HCT116 (cell line): Measurements from ENCODE around the gene MGST2. TPM values are rescaled to one million over a fixed set of nuclear protein-coding genes. Genes with fewer than 3 reads are reported as not detected.

Experiments used
- ATAC-seq: fragments of 200-7000 bp; cut with Tn5 transposase; 2 replicates; pipeline ENCODE4 v1.9.1; 2020; ENCODE audit warnings: mild to moderate bottlenecking, moderate library complexity
- BruUV-seq: library from RNA; stranded (reverse); fragments of 400-500 nt; replicated peaks from 2 replicates; lab custom pipeline; 2021; lab: Mats Ljungman, UMichigan
- CTCF ChIA-PET: fragments of 300-600 bp; sonication (Branson Sonifier 250); formaldehyde crosslinking; loops from one replicate; lab custom pipeline; 2021; ENCODE audit warnings: antibody characterized with exemption; lab: Charles Lee
- POLR2A ChIA-PET: fragments of 300-600, 350-600 bp; sonication (Branson Sonifier 250); formaldehyde crosslinking; loops from one replicate; lab custom pipeline; 2021; ENCODE audit warnings: antibody characterized with exemption; lab: Charles Lee
- RAD21 ChIA-PET, 2 experiments: fragments of 300-600 bp; sonication (Branson Sonifier 250); formaldehyde crosslinking; loops; one replicate each; lab custom pipeline; 2023; ENCODE audit warnings: low total read pairs in 2 of 2; ENCODE audit not compliant: uncharacterized antibody in 2 of 2, unreplicated experiment in 2 of 2, low non-redundant PET in 1 of 2; lab: Charles Lee
- DNase-seq: peaks from one replicate; pipeline ENCODE4 v3.0.0-alpha.2; 2010; ENCODE audit warnings: low read depth, low spot score
- H2AFZ ChIP-seq: fragments of 200-600 bp; shearing (Covaris generic), sonication (generic); 2 replicates; pipeline ENCODE4 v1.6.1; 2017; ENCODE audit warnings: low read depth, mixed run types, mixed read lengths, antibody characterized with exemption, low read length; ENCODE audit not compliant: poor library complexity, severe bottlenecking
- H3K27ac ChIP-seq: 2 replicates; pipeline ENCODE4 v1.5.1; 2012; ENCODE audit warnings: low read depth, low read length
- H3K27me3 ChIP-seq: fragments of 200-600 bp; sonication (generic); 2 replicates; pipeline ENCODE4 v1.6.1; 2016; ENCODE audit warnings: mixed run types, low read length, mixed read lengths; ENCODE audit not compliant: insufficient read depth
- H3K36me3 ChIP-seq, 2 experiments: fragments of 200-500 bp in 1 of 2; fragments of 200-600 bp in 1 of 2; sonication (Bioruptor generic) in 1 of 2; sonication (generic) in 1 of 2; 2 replicates each; pipeline versions ENCODE4 v1.5.1 to v1.6.1; 2014 to 2016; ENCODE audit warnings: low read length in 2 of 2, inconsistent platforms in 1 of 2, mixed read lengths in 1 of 2, mixed run types in 1 of 2; ENCODE audit not compliant: insufficient read depth in 2 of 2, control insufficient read depth in 1 of 2
- H3K4me1 ChIP-seq, 2 experiments: fragments of 200-600 bp in 1 of 2; sonication (generic) in 1 of 2; 2 replicates each; pipeline versions ENCODE4 v1.5.1 to v1.6.1; 2012 to 2017; ENCODE audit warnings: low read length in 2 of 2, inconsistent platforms in 1 of 2, mild to moderate bottlenecking in 1 of 2, mixed read lengths in 1 of 2, mixed run types in 1 of 2, moderate library complexity in 1 of 2; ENCODE audit not compliant: insufficient read depth in 2 of 2, control insufficient read depth in 1 of 2
- H3K4me2 ChIP-seq: fragments of 200-600 bp; sonication (generic); 2 replicates; pipeline ENCODE4 v1.6.1; 2017; ENCODE audit warnings: mixed run types, low read length, mixed read lengths
- H3K4me3 ChIP-seq, 2 experiments: fragments of 200-600 bp in 1 of 2; sonication (generic) in 1 of 2; replicated peaks in 1 of 2; 2 replicates each; pipeline ENCODE4 v1.5.1; 2011 to 2016; ENCODE audit warnings: low read length in 2 of 2, control low read depth in 1 of 2, low read depth in 1 of 2, mild to moderate bottlenecking in 1 of 2, mixed read lengths in 1 of 2, mixed run types in 1 of 2
- H3K79me2 ChIP-seq: fragments of 200-600 bp; sonication (generic); 2 replicates; pipeline ENCODE4 v1.6.1; 2017; ENCODE audit warnings: mild to moderate bottlenecking, mixed run types, low read length, moderate library complexity, mixed read lengths; ENCODE audit not compliant: insufficient read depth
- H3K9ac ChIP-seq: fragments of 200-600 bp; sonication (generic); 2 replicates; pipeline ENCODE4 v1.6.1; 2016; ENCODE audit warnings: low read length, mixed read lengths
- H3K9me2 ChIP-seq: fragments of 200-600 bp; sonication (generic), shearing (Covaris generic); 2 replicates; pipeline ENCODE4 v1.6.1; 2017; ENCODE audit warnings: mixed run types, mild to moderate bottlenecking, moderate library complexity; ENCODE audit not compliant: insufficient read depth
- H3K9me3 ChIP-seq, 2 experiments: fragments of 200-500 bp in 1 of 2; fragments of 200-600 bp in 1 of 2; sonication (Bioruptor generic) in 1 of 2; sonication (generic) in 1 of 2; 2 replicates each; pipeline ENCODE4 v1.6.1; 2014 to 2017; ENCODE audit warnings: low read length in 2 of 2, mixed read lengths in 2 of 2, inconsistent platforms in 1 of 2, low read depth in 1 of 2, mild to moderate bottlenecking in 1 of 2, mixed run types in 1 of 2, moderate library complexity in 1 of 2; ENCODE audit not compliant: control insufficient read depth in 1 of 2, insufficient read depth in 1 of 2
- H4K20me1 ChIP-seq: fragments of 200-600 bp; sonication (generic), shearing (Covaris generic); 2 replicates; pipeline ENCODE4 v1.6.1; 2017; ENCODE audit warnings: mixed run types, mild to moderate bottlenecking, moderate library complexity; ENCODE audit not compliant: insufficient read depth
- CBX3 ChIP-seq: IDR thresholded peaks from 2 replicates; pipeline ENCODE4 v1.6.1; 2012; ENCODE audit warnings: low read depth
- EGR1 ChIP-seq: IDR thresholded peaks from 2 replicates; pipeline ENCODE4 v1.6.1; 2012; ENCODE audit warnings: low read depth
- ELF1 ChIP-seq: IDR thresholded peaks from 2 replicates; pipeline ENCODE4 v1.6.1; 2012; ENCODE audit warnings: low read depth, borderline replicate concordance
- EZH2 ChIP-seq: fragments of 200-600 bp; sonication (generic); IDR thresholded peaks from 2 replicates; pipeline ENCODE4 v1.6.1; 2017; ENCODE audit warnings: antibody characterized with exemption, mixed run types
- EZH2phosphoT487 ChIP-seq: fragments of 200-600 bp; IDR thresholded peaks from 2 replicates; pipeline ENCODE4 v1.6.1; 2018; ENCODE audit warnings: antibody characterized with exemption, borderline replicate concordance
- FOSL1 ChIP-seq: IDR thresholded peaks from 2 replicates; pipeline ENCODE4 v1.6.1; 2012; ENCODE audit warnings: low read depth
- JUND ChIP-seq: IDR thresholded peaks from 2 replicates; pipeline ENCODE4 v1.6.1; 2012
- MAX ChIP-seq: IDR thresholded peaks from 2 replicates; pipeline ENCODE4 v1.6.1; 2012
- POLR2A ChIP-seq: IDR thresholded peaks from 2 replicates; pipeline ENCODE4 v1.7.0; 2011; ENCODE audit warnings: borderline replicate concordance; ENCODE audit not compliant: insufficient read depth, insufficient read length; ENCODE audit errors: extremely low read depth
- REST ChIP-seq: IDR thresholded peaks from 2 replicates; pipeline ENCODE4 v1.6.1; 2012; ENCODE audit warnings: low read depth
- SP1 ChIP-seq: IDR thresholded peaks from 2 replicates; pipeline ENCODE4 v1.6.1; 2012; ENCODE audit warnings: low read depth
- SRF ChIP-seq: IDR thresholded peaks from 2 replicates; pipeline ENCODE4 v1.6.1; 2012; ENCODE audit warnings: low read depth
- TCF7L2 ChIP-seq: IDR thresholded peaks from 2 replicates; pipeline ENCODE4 v1.7.0; 2011; ENCODE audit warnings: borderline replicate concordance, inconsistent platforms; ENCODE audit not compliant: insufficient read depth, insufficient read length; ENCODE audit errors: extremely low read depth
- YY1 ChIP-seq: IDR thresholded peaks from 2 replicates; pipeline ENCODE4 v1.6.1; 2011; ENCODE audit warnings: low read length, low read depth, moderate library complexity, mild to moderate bottlenecking; ENCODE audit not compliant: insufficient replicate concordance; ENCODE audit errors: extremely low read depth
- ZFX ChIP-seq: fragments of 450-650 bp; IDR thresholded peaks from 2 replicates; pipeline ENCODE4 v1.6.1; 2017
- ZNF274 ChIP-seq: fragments of 200-500 bp; sonication (Bioruptor generic); IDR thresholded peaks from 2 replicates; pipeline ENCODE4 v1.6.1; 2014; ENCODE audit warnings: mild to moderate bottlenecking, low read depth, low read length, inconsistent platforms
- intact Hi-C: fragments of 100-400 bp; cut with micrococcal nuclease; formaldehyde crosslinking; loops from 2 replicates; pipeline ENCODE4 v1.10.0; 2022
- total RNA-seq: library from RNA; stranded (reverse); gene quantifications from one replicate; pipeline ENCODE4 v1.2.1, GENCODE V29; 2021; ENCODE audit not compliant: unreplicated experiment
- TF ChIP-seq, protein P1 (sequence below): IDR thresholded peaks from 2 replicates; pipeline ENCODE4 v1.6.1; 2011; ENCODE audit warnings: mild to moderate bottlenecking, low read length, moderate library complexity; ENCODE audit not compliant: insufficient replicate concordance; ENCODE audit errors: extremely low read depth

Gene MGST2
- total RNA-seq, 1 experiment from 2014 or later, result 24.3 TPM

- no TSS peak for BruUV-seq
- no peak overlapping the region for H2AFZ ChIP-seq
- no peak overlapping the region for H3K27ac ChIP-seq
These were observed 42.7 kb upstream of the MGST2 start for GRCh38 chr4:139622901-139623381.

More at GRCh38 chr4:139622901-139623381, 42.7 kb upstream of the MGST2 start:
- Histone ChIP-seq H3K36me3 (no peaks in the 10 kb centered on the region), H4K20me1 (no peaks in the 10 kb centered on the region), H3K4me1 (no peaks in the 10 kb centered on the region), H3K79me2 (no peaks in the 10 kb centered on the region), H3K4me2 (no peak overlapping the region), H3K27me3 (no peaks in the 10 kb centered on the region), H3K4me3 (no peak overlapping the region), H3K9ac (no peak overlapping the region), H3K9me2 (no peaks in the 10 kb centered on the region), H3K9me3 (no peaks in the 10 kb centered on the region)
- no peak for TF ChIP-seq EZH2
- no peak for TF ChIP-seq REST
- TF ChIP-seq ZNF274, result no peak
- TF ChIP-seq SRF, result no peak
- TF ChIP-seq ELF1, result no peak
- TF ChIP-seq MAX, result no peak
- no peak for TF ChIP-seq EGR1
- TF ChIP-seq FOSL1, result no peak
- no peak for TF ChIP-seq POLR2A
- TF ChIP-seq ZFX, result no peak
- TF ChIP-seq CBX3, result no peak
- TF ChIP-seq, protein P1, sequence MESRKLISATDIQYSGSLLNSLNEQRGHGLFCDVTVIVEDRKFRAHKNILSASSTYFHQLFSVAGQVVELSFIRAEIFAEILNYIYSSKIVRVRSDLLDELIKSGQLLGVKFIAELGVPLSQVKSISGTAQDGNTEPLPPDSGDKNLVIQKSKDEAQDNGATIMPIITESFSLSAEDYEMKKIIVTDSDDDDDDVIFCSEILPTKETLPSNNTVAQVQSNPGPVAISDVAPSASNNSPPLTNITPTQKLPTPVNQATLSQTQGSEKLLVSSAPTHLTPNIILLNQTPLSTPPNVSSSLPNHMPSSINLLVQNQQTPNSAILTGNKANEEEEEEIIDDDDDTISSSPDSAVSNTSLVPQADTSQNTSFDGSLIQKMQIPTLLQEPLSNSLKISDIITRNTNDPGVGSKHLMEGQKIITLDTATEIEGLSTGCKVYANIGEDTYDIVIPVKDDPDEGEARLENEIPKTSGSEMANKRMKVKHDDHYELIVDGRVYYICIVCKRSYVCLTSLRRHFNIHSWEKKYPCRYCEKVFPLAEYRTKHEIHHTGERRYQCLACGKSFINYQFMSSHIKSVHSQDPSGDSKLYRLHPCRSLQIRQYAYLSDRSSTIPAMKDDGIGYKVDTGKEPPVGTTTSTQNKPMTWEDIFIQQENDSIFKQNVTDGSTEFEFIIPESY, result no peak
- no peak for TF ChIP-seq JUND
- no peak for TF ChIP-seq YY1
- TF ChIP-seq SP1, result no peak
- no peak for TF ChIP-seq EZH2phosphoT487
- TF ChIP-seq TCF7L2, result no peak
- ChIA-PET POLR2A (no interaction called here), RAD21 (no interaction called here), CTCF (no interaction called here)
- no peak for DNase-seq
- intact Hi-C loops, result no loop called here
- no peak for ATAC-seq
